ENCODE results near the gene NAA38.

The NAA38 gene

GRCh38 chr17:7852919-7853690, 4.3 kb downstream of the NAA38 start:
- DNase-seq (ENCODE audit: low read depth in 2 of 2): no peak

- DNase-seq (ENCODE audit: low read depth in 2 of 2): no peak
Observed at GRCh38 chr17:7852262-7852670, 5.1 kb downstream of the NAA38 start.

GRCh38 chr17:7851438-7852261, 5.7 kb downstream of the NAA38 start:
- DNase-seq (ENCODE audit: low read depth in 2 of 2): peak; percentile 89 to 90

- DNase-seq (ENCODE audit: low read depth in 2 of 2): no peak
Observed at GRCh38 chr17:7850701-7851437, 6.5 kb downstream of the NAA38 start.

GRCh38 chr17:7849751-7850504, 7.4 kb downstream of the NAA38 start:
- DNase-seq (ENCODE audit: low read depth in 2 of 2): no peak

GRCh38 chr17:7849130-7849750, 8.1 kb downstream of the NAA38 start:
- DNase-seq (ENCODE audit: low read depth in 2 of 2): no peak

- no peak for DNase-seq (ENCODE audit: low read depth in 2 of 2)
Observed at GRCh38 chr17:7848739-7849129, 8.6 kb downstream of the NAA38 start.

GRCh38 chr17:7848131-7848579, 9.2 kb downstream of the NAA38 start:
- DNase-seq (ENCODE audit: low read depth in 2 of 2): no peak

GRCh38 chr17:7846765-7847661, 10.3 kb downstream of the NAA38 start:
- DNase-seq (ENCODE audit: low read depth in 2 of 2): no peak

- no peak for DNase-seq (ENCODE audit: low read depth in 2 of 2)
Observed at GRCh38 chr17:7846063-7846735, 11.2 kb downstream of the NAA38 start.

- DNase-seq (ENCODE audit: low read depth in 2 of 2): no peak
Observed at GRCh38 chr17:7845359-7846062, 11.8 kb downstream of the NAA38 start.

- peak; percentile 80 to 84 for DNase-seq (ENCODE audit: low read depth in 2 of 2)
Observed at GRCh38 chr17:7844292-7845154, 12.8 kb downstream of the NAA38 start.

GRCh38 chr17:7843536-7844291, 13.6 kb downstream of the NAA38 start:
- DNase-seq (ENCODE audit: low read depth in 2 of 2): peak; percentile 82 to 88

- DNase-seq (ENCODE audit: low read depth in 2 of 2): no peak
Observed at GRCh38 chr17:7843257-7843535, 14.2 kb downstream of the NAA38 start.

- DNase-seq (ENCODE audit: low read depth in 2 of 2): peak; percentile 94 to 95
Observed at GRCh38 chr17:7842380-7843256, 14.7 kb downstream of the NAA38 start.

- DNase-seq (ENCODE audit: low read depth in 2 of 2): peak; percentile 74 to 75
Observed at GRCh38 chr17:7841915-7842379, 15.4 kb downstream of the NAA38 start.
